GM12872 (cell line): ENCODE results near the gene PTPRG.

Source experiments
- TF ChIP-seq, protein P1 (sequence below): IDR thresholded peaks from 3 replicates; pipeline ENCODE4 v1.5.1; 2011; ENCODE audit warnings: low read depth, mild to moderate bottlenecking, low read length, moderate library complexity; ENCODE audit not compliant: insufficient read depth

Gene PTPRG

GRCh38 chr3:61725851-61726333 lies 164.5 kb downstream of the PTPRG start:
- TF ChIP-seq, protein P1, sequence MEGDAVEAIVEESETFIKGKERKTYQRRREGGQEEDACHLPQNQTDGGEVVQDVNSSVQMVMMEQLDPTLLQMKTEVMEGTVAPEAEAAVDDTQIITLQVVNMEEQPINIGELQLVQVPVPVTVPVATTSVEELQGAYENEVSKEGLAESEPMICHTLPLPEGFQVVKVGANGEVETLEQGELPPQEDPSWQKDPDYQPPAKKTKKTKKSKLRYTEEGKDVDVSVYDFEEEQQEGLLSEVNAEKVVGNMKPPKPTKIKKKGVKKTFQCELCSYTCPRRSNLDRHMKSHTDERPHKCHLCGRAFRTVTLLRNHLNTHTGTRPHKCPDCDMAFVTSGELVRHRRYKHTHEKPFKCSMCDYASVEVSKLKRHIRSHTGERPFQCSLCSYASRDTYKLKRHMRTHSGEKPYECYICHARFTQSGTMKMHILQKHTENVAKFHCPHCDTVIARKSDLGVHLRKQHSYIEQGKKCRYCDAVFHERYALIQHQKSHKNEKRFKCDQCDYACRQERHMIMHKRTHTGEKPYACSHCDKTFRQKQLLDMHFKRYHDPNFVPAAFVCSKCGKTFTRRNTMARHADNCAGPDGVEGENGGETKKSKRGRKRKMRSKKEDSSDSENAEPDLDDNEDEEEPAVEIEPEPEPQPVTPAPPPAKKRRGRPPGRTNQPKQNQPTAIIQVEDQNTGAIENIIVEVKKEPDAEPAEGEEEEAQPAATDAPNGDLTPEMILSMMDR, result no peak

DNA sequence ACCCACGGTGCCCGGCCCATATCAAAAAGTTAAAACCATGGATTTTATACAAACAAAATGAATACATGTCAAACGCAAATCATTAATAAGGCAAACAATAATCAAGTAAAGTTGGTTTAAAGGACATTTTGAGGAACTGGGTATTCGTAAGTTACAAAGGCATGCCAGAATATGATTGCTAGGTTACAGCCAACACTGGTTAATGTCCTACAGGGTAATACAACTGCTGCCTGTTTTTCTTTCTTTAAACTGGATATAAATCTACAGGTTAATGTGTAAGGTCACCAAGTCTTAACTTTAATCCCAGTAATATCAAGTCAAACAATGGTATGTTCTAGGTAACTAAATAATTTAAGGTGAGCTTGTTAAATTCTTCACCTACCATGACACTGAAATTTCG lies 166.1 kb downstream of the PTPRG start:
- TF ChIP-seq, protein P1, result no peak

DNA sequence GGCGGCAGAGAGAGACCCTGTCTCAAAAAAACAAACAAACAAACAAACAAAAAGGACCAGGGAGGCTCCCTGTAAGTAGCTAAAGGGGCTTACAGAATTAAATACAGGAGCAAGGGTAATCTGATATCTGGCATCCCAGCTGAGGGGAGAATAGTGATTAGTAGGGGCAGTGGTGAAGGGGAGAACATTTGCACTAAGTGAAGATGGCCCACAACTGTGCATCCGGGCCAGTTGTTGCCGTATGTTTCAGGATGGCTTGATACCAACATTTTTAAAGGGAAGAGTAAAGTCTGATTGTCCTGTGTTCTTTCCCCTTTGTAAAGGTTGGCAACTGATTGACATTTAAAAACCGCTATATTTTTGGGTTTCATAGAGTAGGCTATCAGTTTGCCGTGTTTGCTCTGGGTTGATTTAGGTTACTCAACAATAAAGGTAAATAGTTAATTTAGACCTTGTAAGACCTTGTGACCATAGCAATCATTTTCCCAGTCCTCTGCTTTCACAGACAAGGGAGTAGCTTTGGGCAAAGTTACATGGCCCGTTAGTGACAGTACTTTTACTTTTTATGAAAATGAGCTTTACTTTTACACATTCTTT lies 167.8 kb downstream of the PTPRG start:
- TF ChIP-seq, protein P1, result no peak

- TF ChIP-seq, protein P1, result no peak
Observed at GRCh38 chr3:61730056-61730455, 168.7 kb downstream of the PTPRG start.

DNA sequence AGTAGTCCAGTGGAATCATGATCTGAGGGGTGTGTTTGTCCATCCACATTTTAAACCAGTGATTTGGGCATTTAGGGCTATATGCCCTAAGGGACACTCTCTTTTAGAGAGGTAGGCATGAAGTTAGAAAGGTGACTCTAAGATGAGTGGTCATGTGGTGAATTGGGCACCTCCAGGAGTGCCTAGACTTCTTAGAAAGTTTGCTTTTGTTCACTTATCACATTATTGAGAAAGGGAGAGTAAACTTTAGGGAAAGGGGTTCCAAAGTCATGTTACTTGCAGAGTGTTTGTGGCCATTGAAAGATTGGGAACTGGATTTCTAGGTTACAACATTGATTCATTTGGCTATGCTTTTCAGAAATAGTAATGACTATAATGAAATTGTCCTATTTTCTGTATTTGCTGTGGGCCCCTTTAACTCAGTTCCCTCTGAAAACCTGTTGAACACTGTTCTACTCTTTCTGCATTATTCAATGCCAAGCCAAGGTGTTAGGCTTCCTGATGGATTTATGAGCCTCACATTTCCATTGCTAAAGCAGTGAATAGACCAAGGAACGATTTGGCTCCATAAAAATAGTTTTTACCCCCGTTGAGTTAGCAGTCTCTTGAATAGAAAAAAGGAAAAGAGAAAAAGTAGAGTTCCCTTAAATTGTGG lies 169.3 kb downstream of the PTPRG start:
- TF ChIP-seq, protein P1, result no peak

GRCh38 chr3:61733000-61733399 lies 171.6 kb downstream of the PTPRG start:
- TF ChIP-seq, protein P1, result no peak

DNA sequence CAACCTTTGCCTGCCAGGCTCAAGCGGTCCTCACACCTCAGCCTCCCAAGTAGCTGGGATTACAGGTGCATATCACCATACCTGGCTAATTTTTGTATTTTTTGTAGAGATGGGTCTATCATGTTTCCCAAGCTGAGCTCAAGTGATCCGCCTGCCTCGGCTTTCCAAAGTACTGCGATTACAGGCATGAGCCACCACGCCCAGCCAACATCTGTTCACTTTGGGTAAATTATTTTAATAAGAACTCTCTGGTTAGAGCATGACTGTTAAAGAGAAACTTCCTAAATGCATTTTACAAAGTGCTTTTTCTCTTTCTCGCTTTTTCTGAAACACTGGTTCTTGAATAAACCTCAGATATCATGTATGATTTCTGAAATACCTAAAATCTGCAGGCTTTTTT lies 172.5 kb downstream of the PTPRG start:
- TF ChIP-seq, protein P1, result no peak
